HG03342 (cell line): ENCODE measurements around the gene KIR2DL4.
"Not testable (repeated sequence)": the region's sequence is repeated elsewhere in the genome, so short reads cannot be mapped to it uniquely, and the experiment has no call there.

Experiments used
- ATAC-seq: cut with Tn5 transposase; IDR thresholded peaks from one replicate; pipeline ENCODE4 v1.9.1; 2021; ENCODE audit warnings: mild to moderate bottlenecking, moderate library complexity; ENCODE audit not compliant: unreplicated experiment

Gene KIR2DL4

DNA sequence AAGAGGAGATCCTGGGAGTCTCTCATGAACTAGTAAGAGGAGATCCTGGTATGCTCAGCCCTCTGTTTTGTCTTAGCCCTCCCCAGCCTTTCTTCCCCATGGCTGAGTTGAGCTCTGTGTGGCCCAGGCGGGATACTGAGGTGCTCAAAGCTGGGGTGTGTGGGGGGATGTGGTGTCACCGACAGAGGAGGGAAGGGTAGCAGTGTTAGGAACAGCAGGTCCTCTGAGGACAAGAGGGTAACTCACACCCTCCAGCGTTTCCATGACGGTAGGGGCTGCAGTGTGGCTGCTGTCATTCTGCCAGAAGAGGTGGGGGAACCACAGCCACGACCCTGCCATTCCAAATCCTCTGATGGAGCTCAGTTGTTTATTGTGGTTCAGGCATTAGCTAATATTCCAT, 691 bp downstream of the KIR2DL4 start:
- no peak for ATAC-seq

DNA sequence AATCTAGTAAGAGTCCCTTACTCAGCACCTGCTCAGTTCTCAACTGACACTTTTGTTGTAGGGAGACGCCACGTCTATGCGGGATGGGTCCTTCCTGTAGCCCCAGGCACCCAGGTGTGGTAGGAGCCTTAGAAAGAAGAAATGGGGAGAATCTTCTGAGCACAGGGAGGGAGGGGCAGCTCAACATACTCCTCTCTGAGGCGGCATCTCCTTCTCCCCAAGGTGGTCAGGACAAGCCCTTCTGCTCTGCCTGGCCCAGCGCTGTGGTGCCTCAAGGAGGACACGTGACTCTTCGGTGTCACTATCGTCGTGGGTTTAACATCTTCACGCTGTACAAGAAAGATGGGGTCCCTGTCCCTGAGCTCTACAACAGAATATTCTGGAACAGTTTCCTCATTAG, 1.2 kb downstream of the KIR2DL4 start:
- no peak for ATAC-seq

DNA sequence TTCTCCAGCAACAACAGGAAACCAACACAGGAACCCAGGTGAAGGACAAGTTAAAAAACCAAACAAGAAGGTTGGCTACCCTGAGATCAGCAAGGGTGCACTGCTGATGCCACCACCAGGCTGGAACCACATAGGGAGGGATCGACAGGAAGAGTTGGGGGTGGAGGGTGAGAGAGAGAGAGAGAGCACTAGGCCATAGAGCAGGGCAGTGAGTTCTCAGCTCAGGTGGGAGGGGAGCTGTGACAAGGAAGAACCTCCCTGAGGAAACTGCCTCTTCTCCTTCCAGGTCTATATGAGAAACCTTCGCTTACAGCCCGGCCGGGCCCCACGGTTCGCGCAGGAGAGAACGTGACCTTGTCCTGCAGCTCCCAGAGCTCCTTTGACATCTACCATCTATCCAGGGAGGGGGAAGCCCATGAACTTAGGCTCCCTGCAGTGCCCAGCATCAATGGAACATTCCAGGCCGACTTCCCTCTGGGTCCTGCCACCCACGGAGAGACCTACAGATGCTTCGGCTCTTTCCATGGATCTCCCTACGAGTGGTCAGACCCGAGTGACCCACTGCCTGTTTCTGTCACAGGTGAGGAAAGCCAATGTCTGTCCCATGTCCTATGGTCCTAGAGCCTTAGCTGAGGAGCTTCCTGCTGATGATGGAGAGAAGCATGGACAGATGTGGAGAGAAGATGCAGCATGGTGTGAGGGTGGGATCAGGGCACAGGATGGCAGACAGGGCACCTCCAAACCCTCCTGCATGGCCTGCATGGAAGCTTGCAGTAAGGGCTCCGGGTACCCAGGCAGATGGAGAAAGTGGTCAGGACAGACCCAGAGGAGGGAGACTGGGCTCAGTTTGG, 2.5 kb downstream of the KIR2DL4 start:
- ATAC-seq = no peak

DNA sequence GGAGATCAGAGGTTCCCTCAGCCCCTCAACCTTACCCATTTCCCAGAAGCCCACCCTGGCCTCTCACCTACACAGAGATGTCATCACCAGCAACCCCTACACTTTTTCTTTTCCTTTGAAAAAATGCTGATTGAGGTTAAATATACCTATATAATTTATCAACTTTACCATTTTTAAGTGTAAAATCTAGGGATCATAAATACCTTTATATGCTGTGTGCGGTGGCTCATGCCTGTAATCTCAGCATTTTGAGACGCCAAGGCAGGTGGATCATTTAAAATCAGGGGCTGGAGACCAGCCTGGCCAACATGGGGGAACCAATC, 3.1 kb downstream of the KIR2DL4 start:
- no peak for ATAC-seq

- not testable (repeated sequence) for ATAC-seq
These were observed 11.2 kb downstream of the KIR2DL4 start for GRCh38 chr19:54814571-54814970.

DNA sequence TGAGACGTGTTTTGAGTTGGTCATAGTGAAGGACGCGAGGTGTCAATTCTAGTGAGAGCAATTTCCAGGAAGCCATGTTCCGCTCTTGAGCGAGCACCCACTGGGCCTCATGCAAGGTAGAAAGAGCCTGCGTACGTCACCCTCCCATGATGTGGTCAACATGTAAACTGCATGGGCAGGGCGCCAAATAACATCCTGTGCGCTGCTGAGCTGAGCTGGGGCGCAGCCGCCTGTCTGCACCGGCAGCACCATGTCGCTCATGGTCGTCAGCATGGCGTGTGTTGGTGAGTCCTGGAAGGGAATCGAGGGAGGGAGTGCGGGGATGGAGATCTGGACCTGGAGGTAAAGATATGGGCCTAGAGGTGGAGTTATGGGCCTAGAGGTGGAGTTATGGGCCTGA, 12.8 kb downstream of the KIR2DL4 start, which contains the start of gene KIR3DL1:
Gene KIR3DL1, plus strand, starts transcription at position 218 of the 400 bp plus-strand sequence.
- not testable (repeated sequence) for ATAC-seq

GRCh38 chr19:54817670-54818536, 14.5 kb downstream of the KIR2DL4 start:
- no peak for ATAC-seq

DNA sequence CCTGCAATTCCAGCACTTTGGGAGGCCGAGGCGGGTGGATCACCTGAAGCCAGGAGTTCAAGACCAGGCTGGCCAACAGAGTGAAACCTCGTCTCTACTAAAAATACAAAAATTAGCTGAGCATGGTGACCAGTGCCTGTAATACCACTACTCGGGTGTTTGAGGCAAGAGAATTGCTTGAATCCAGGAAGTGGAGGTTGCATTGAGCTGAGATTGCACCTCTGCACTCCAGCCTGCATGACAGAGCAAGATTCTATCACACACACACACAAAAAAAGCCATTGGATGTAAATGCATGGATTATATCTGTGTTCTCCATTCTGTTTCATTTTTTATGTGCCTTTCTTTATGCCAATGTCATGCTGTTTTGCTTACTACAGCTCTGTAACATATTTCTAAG, 21.0 kb downstream of the KIR2DL4 start:
- ATAC-seq = not testable (repeated sequence)

DNA sequence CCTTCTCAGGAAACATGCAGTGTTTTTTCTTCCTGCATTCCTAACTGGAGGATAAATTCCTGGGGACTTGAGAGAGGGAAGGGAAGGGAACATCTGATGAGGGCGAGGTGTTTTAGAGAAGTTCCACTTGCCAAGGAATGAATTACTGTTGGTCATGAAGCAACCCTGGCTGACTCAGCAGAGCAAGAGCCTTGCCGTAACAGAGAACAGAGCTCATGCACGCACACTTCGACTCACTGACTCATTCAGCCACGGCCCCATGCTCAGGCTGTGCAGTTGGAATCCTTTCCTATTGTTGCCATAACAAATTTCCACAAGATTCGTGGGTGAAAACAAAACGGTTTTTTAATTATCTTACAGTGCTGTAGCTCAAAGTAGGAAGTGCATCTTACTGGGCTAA, 21.9 kb downstream of the KIR2DL4 start:
- not testable (repeated sequence) for ATAC-seq

DNA sequence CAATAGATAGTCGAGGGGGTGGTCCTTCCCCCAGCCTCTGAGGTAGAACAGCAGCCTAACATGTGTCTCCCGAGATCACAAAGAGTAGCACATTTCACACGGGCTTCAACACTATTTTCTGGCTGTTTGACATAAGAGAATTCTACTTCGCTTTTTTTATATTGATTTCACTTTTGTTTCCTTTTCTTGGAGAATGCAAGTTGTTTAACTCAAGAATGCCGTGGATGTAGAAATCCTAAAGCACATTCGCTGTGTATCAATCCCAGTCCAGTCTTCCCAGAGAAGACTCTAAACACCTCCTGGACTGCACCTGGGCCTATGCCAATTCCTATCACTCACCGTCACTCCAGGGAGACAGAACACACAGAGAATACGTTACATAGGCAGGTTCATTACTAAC, 24.7 kb downstream of the KIR2DL4 start:
- not testable (repeated sequence) for ATAC-seq

DNA sequence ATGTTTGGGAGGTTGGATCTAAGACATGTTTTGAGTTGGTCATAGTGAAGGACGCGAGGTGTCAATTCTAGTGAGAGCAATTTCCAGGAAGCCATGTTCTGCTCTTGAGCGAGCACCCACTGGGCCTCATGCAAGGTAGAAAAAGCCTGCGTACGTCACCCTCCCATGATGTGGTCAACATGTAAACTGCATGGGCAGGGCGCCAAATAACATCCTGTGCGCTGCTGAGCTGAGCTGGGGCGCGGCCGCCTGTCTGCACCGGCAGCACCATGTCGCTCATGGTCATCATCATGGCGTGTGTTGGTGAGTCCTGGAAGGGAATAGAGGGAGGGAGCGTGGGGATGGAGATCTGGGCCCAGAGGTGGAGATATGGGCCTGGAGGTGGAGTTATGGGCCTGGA, 29.1 kb downstream of the KIR2DL4 start, which contains the start of gene KIR2DS4:
Gene KIR2DS4, plus strand, starts transcription at position 181 of the 400 bp plus-strand sequence.
- not testable (repeated sequence) for ATAC-seq

DNA sequence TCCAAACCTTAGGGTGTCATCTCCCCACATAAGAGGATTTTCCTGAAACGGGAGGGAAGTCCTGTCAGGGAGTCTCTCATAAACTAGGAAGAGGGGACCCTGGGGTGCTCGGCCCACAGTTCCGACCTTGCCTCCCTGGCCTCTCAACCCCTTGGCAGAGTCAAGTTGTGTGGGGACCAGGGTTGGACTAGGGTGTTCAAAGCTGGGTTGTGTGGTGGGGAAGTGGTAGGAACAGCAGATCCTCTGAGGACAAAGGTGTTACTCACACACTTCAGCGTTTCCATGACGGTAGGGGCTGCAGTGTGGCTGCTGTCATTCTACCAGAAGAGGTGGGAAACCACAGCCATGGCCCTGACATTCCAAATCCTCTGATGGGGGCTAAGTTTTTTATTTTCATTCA, 31.7 kb downstream of the KIR2DL4 start:
- not testable (repeated sequence) for ATAC-seq

DNA sequence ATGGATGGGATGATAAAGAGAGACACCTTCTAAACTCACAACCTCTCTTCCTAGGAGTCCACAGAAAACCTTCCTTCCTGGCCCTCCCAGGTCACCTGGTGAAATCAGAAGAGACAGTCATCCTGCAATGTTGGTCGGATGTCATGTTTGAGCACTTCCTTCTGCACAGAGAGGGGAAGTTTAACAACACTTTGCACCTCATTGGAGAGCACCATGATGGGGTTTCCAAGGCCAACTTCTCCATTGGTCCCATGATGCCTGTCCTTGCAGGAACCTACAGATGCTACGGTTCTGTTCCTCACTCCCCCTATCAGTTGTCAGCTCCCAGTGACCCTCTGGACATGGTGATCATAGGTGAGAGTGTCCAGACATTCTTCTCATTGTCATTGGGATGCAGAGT, 34.1 kb downstream of the KIR2DL4 start:
- ATAC-seq = not testable (repeated sequence)

DNA sequence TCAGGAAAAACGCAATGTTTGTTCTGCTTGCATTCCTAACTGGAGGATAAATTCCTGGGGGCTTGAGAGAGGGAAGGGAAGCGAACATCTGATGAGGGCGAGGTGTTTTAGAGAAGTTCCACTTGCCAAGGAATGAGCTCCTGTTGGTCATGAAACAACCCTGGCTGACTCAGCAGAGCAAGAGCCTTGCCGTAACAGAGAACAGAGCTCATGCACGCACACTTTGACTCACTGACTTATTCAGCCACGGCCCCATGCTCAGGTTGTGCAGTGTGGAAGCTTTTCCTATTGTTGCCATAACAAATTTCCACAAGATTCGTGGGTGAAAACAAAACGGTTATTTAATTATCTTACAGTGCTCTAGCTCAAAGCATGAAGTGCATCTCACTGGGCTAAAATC, 39.8 kb downstream of the KIR2DL4 start:
- not testable (repeated sequence) for ATAC-seq

- ATAC-seq = not testable (repeated sequence)
These were observed 46.7 kb downstream of the KIR2DL4 start, which contains the start of gene KIR3DL2 for GRCh38 chr19:54850061-54850640. Gene KIR3DL2 (plus strand): TSS chr19:54850443. CDS start chr19:54850476, 33 bp downstream.

- no peak for ATAC-seq
These were observed 47.5 kb downstream of the KIR2DL4 start for GRCh38 chr19:54850930-54851329.

- ATAC-seq = no peak
These were observed 47.9 kb downstream of the KIR2DL4 start for GRCh38 chr19:54851353-54851752.

DNA sequence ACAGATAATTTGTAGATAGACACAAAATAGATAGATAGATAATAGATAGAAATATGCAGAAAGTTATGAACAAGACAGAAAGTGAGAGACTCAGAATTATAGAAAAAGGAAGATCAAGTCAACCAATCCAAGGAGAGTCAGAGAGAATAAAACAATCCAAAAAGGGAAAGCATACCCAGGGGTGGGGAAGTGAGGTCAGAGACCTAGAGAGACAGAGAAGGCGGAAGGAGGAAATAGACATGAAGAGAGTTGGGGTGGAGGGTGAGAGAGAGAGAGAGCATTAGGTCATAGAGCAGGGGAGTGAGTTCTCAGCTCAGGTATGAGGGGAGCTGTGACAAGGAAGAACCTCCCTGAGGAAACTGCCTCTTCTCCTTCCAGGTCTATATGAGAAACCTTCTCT, 51.8 kb downstream of the KIR2DL4 start:
- ATAC-seq = not testable (repeated sequence)

DNA sequence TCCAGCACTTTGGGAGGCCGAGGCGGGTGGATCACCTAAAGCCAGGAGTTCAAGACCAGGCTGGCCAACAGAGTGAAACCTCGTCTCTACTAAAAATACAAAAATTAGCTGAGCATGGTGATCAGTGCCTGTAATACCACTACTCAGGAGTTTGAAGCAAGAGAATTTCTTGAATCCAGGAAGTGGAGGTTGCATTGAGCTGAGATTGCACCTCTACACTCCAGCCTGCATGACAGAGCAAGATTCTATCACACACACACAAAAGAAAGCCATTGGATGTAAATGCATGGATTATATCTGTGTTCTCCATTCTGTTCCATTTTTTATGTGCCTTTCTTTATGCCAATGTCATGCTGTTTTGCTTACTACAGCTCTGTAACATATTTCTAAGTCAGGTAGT, 55.1 kb downstream of the KIR2DL4 start:
- ATAC-seq = not testable (repeated sequence)

- not testable (repeated sequence) for ATAC-seq
These were observed 56.0 kb downstream of the KIR2DL4 start for GRCh38 chr19:54859421-54859820.

- ATAC-seq = not testable (repeated sequence)
These were observed 60.0 kb downstream of the KIR2DL4 start for GRCh38 chr19:54863459-54863858.
